Measurements from ENCODE around the gene ZNF385B.

DNA sequence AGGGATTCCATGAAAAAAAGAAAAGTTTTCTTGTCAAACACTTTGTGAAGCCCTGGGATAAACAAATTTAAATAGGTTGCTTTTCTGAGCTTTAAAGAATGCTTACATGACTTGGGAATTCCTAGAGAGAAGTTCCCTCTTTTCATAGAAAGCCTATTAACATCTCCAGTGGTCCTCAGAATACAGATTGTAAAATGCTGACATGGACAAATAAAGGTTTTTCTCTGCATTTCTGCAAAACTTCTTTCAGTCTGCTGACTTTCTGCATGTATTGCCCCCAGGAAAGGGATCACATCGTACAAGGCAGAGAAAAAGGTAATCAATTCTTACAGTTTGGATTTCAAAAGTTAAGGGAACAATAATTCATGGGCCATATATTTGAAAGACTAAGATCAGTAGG, 20.6 kb downstream of the ZNF385B start:
- TF ChIP-seq EGR1 (IDR thresholded peaks at IDR 0.05; ENCODE audit: low read depth in 2 of 2) = no peak
- no peak for TF ChIP-seq FOXA1 (IDR thresholded peaks at IDR 0.05)
- TF ChIP-seq, protein P1, sequence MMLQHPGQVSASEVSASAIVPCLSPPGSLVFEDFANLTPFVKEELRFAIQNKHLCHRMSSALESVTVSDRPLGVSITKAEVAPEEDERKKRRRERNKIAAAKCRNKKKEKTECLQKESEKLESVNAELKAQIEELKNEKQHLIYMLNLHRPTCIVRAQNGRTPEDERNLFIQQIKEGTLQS (IDR thresholded peaks at IDR 0.05) = no peak
- TF ChIP-seq JUND (IDR thresholded peaks at IDR 0.05) = no peak
- no peak for TF ChIP-seq RAD21 (IDR thresholded peaks at IDR 0.05)
